Activated T-helper 9 cell treated with anti-CD3 and anti-CD28 coated beads, Interleukin-2, amount 50 U/mL, for 16 hours (primary cell): Measurements from ENCODE around the gene ARTN.

ENCODE experiments used
- DNase-seq: peaks from one replicate; pipeline ENCODE4 v3.0.0-alpha.2; 2020; ENCODE audit warnings: low read depth

The ARTN gene

GRCh38 chr1:43986712-43987111 is 53.1 kb downstream of the ARTN start:
- no peak for DNase-seq
